HG03520 (cell line): ENCODE data around the gene TSPAN15.
"Not testable (repeated sequence)": the region's sequence is repeated elsewhere in the genome, so short reads cannot be mapped to it uniquely, and the experiment has no call there.

ENCODE experiments used
- ATAC-seq: cut with Tn5 transposase; IDR thresholded peaks from one replicate; pipeline ENCODE4 v1.9.1; 2021; ENCODE audit warnings: mild to moderate bottlenecking, moderate library complexity; ENCODE audit not compliant: unreplicated experiment

TSPAN15 gene

GRCh38 chr10:69445041-69445440, 6.2 kb upstream of the TSPAN15 start:
- ATAC-seq: no peak

- ATAC-seq: no peak
These were observed 5.0 kb upstream of the TSPAN15 start for GRCh38 chr10:69446229-69446628.

GRCh38 chr10:69446650-69447151, 4.6 kb upstream of the TSPAN15 start:
- no peak for ATAC-seq

GRCh38 chr10:69449841-69450240, 1.4 kb upstream of the TSPAN15 start:
- peak; percentile 58 for ATAC-seq

GRCh38 chr10:69450395-69450794, 870 bp upstream of the TSPAN15 start:
- not testable (repeated sequence) for ATAC-seq

GRCh38 chr10:69451784-69452251, 553 bp downstream of the TSPAN15 start:
- ATAC-seq: no peak

- ATAC-seq: no peak
These were observed 1.6 kb downstream of the TSPAN15 start for GRCh38 chr10:69452676-69453415.

GRCh38 chr10:69453795-69454194, 2.5 kb downstream of the TSPAN15 start:
- ATAC-seq: no peak

GRCh38 chr10:69455006-69455763, 3.9 kb downstream of the TSPAN15 start:
- ATAC-seq: no peak

- no peak for ATAC-seq
These were observed 5.8 kb downstream of the TSPAN15 start for GRCh38 chr10:69456880-69457693.

- ATAC-seq: no peak
These were observed 6.5 kb downstream of the TSPAN15 start for GRCh38 chr10:69457771-69458237.

- no peak for ATAC-seq
These were observed 7.3 kb downstream of the TSPAN15 start for GRCh38 chr10:69458430-69459100.

GRCh38 chr10:69459101-69459790, 8.0 kb downstream of the TSPAN15 start:
- ATAC-seq: no peak

- ATAC-seq: no peak
These were observed 8.8 kb downstream of the TSPAN15 start for GRCh38 chr10:69459893-69460575.

GRCh38 chr10:69460576-69461242, 9.4 kb downstream of the TSPAN15 start:
- ATAC-seq: no peak

- ATAC-seq: no peak
These were observed 10.2 kb downstream of the TSPAN15 start for GRCh38 chr10:69461243-69462025.

GRCh38 chr10:69463886-69464285, 12.6 kb downstream of the TSPAN15 start:
- no peak for ATAC-seq

GRCh38 chr10:69464401-69464800, 13.1 kb downstream of the TSPAN15 start:
- ATAC-seq: no peak
